Activated T-cell treated with anti-CD3 and anti-CD28 coated beads for 4 hours (primary cell): ENCODE data around the gene SMOC1.

Experiments used
- DNase-seq: peaks from one replicate; pipeline ENCODE4 v3.0.0-alpha.2; 2020

SMOC1 gene

GRCh38 chr14:69865701-69866365, 13.4 kb upstream of the SMOC1 start:
- no peak for DNase-seq

DNA sequence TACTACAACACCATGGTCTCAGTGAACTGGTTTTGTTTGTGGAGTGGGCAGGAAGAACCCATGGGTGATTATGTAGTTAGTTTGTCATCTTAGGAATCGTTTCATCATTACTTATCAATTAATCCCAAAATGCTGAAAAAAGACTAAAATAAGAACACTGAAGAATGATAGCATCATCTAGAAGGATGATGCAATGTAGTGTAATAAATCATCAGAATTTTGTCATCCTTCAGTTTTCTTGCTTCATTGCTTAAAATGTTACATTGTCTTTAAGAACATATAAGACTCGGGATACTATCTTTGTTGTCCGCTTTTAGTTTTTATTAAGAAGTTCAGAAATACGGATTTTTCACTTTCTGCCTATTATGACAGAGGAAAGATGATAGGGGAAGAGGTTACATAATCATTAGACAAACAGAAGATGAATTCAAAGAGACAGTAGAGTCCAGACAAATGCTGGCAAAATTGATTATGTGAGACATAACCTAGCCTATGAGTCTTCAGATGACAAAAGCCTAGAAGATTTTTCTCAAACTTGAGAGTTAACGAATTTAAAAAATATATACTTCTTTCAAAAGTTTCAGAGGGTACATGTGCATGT, 10.8 kb upstream of the SMOC1 start:
- DNase-seq = no peak

- no peak for DNase-seq
Measured at GRCh38 chr14:69870613-69871012, 8.6 kb upstream of the SMOC1 start.

DNA sequence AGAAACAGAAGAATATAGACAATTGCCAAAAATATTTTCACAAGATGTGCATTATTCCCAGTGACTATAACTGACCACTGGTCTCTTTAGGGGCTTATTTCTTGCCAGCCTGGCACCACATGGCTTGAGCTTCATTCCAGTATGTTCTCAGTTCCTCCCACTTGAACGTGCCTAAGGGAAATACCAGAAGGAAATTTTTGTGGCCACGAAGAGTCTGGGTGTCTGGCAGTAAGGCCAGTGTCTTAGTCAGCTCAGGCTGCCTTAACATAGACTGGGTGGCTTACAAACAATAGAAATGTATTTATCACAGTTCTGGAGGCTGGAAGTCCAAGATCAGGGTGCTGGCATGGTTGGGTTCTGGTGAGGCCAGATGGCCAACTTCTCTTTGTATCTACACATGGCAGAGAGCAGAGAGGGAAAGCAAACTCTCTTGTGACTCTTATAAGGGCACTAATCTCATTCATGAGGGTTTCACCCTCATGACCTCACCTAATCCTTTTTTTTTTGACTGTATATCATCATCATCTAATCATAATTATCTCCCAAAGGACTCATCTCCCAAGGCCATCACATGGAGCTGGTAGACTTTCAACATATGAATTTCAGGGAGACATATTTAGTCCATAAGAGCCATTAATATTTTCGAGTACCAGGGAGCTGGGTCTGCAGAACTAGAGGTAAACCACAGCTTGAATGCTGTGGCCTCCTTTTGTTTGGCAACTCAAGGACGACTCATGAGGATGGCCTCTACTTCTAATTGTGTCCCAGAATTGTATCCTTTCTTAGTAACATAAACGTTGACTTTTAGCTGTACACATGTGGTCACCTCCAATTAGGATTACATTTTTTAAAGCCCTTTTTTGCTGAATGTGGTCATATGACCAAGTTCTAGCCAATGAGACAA, 5.1 kb upstream of the SMOC1 start:
- no peak for DNase-seq

DNA sequence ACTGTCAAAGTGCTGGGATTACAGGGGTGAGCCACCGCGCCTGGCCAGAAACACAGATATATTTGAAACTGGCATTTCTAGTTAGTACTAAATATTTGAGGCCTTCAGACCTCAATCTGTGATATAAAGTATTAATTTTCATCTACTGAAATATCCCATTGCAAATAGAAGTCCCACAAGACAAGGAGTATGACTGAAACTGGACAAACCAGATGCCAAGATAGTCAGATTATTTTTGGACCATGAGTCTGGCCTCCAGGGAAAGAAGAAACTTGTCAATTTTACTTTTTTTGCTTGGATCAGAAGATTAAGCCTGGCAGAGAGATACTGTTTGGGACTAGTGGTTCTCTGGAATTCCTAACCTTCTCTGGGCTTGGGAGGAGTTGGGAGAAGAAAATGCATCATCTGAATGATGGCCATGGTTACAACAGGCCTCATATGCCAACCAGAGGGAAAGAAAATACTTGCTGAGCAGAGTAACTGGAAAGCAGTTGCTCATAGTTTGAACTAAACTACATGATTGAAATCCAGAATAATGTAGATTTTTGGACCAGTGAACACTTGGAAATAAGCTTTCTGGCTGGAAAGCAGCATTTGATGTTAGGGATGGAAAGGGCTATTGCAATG, 2.9 kb upstream of the SMOC1 start:
- DNase-seq = no peak

- no peak for DNase-seq
Measured at GRCh38 chr14:69876848-69877306, 2.3 kb upstream of the SMOC1 start.

- DNase-seq = no peak
Measured at GRCh38 chr14:69877492-69877891, 1.7 kb upstream of the SMOC1 start.

DNA sequence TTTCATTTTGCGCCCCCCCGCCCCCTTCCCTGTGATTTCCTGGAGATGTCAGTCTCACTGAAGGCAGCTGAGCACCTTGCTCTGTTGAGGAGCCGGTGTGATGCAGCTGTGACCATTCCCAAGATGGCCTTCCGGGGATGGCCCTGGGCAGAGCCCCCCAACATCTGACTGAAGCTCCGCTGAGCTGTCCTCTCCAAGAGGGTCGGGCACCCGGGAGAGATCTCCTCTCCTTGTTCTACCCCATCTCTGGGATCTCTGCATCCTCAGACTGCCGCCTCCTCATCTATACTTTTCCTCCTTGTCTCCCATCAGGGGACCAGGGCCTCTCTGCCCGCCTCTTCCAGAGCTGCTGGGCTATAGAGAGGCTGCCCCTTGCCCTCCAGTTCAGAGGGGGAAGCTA, 965 bp upstream of the SMOC1 start:
- no peak for DNase-seq

GRCh38 chr14:69880044-69880487, 850 bp downstream of the SMOC1 start:
- no peak for DNase-seq

DNA sequence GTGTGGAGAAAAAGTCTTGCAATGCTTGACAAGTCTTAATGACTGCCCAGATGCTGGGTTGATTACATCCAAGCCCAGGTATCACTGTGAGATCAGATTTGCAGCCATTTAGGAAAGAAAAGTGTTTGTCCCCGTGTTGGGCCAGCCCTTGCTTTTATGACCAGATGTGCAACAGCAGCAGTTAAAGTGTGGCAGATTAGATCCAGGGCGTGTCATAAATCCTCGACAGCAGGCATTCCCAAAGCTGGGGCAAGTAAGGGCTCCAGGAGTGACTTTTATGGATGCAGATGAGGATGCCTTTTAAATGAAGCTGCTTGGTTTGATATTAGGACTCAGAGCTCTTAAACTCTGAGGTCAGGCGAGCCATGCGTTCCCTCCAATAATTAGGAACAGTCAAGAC, 1.7 kb downstream of the SMOC1 start:
- DNase-seq = no peak

DNA sequence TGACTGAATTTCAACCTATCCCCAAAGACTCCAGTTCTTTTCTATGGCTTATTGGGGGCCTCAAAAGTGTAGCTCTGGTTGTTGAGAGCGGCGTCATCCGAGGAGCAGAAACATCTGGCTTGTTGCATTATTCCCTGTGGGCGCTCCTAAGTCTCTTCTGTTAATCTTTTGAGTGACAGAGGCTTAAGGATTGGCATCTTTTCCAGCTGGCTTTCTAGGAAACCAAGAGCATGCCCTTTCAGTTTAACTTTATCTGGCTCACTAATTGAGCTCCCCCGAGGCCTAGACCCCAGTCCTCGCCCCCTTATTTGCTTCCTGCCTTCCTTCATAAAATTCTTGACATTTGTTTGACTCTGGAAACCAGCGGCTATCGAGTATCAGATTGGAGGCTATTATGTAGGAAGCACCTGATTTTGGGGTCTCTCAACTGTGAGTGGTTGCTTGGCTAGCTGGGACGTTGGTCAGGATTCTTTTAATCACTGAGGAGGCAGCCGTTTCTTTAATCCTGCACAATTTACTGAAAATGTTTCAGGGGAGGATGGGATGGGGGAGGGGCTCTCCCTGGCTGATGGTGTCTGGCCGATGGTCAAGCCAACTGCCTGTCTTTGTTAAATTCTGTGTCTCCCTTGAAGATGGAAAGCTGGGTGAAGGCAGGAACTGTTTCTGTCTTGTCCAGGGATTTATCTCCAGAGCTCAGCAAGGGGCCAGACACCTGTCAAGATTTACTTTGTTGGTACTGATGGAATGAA, 3.1 kb downstream of the SMOC1 start:
- no peak for DNase-seq

DNA sequence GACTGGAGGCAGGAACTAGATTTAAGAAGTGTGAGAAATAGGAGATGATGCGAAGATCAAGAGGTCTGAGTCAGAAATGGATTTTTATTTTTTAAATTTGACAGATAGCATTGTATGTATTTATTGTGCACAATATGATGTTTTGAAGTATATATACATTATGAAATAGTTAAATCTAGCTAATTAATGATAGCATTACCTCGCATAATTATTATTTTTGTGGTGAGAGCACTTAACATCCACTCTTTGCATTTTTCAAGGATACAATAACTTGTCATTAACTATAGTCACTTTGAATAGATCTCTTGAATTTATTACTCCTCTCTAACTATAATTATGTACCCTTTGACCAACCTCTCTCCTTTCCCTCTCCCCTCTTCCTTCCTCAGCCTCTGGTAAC, 3.7 kb downstream of the SMOC1 start:
- no peak for DNase-seq

DNA sequence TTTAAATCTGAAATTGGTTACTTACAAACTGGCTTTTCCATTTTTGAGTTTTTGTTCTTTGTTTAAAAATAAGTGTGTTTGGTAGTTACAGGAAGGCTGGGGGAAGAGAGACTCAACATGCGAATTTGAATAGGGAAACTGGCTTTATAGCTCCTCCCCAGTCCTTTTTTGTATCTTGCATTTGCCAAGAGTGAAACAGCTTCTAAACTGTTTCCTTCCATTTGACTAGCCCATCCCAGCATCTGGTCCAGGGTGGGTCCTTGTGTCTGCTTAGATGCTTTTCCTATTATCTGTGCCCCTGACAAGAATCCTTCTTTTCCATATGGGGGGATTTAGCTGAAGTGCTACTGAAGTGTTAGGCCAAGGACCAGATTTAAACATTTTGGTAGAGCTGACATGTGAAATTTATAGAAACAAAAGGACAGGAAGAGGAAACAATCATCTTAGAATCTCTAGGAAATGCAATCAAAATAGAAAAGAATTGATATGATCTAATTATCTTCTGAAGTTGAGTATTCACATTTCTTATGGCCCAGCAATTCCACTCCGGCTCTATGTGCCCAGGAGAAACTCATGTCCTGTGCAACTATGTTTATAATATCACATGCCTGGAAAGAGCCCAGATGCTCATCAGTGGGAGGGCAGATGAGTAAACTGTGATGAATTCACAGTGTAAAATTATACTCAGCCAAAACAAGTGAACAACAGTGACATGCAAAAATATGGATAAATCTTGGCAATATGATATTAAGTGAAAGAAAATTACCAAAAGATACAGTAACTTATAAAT, 7.4 kb downstream of the SMOC1 start:
- DNase-seq = no peak

- no peak for DNase-seq
Measured at GRCh38 chr14:69887740-69888657, 8.8 kb downstream of the SMOC1 start.

DNA sequence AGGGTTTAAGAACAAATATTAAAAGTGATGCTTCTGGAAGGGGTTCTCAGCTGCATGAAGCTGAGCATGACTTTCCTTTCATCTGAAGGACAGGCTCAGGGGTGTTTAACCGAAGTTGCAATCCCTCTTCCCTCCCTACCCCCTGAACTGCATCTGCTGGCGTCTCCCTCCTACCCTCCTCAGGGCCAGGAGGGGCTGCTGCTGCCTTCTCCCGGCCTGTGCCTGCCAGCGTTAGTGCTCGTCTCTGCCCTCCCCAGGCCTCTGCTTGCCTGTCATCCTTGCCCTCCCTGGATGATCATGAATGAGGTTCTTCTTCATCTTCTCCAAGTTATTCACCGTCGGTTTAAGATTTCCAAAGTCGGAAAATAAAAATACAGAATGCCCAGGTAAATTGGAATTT, 12.2 kb downstream of the SMOC1 start:
- DNase-seq = no peak

GRCh38 chr14:69895109-69895508, 15.9 kb downstream of the SMOC1 start:
- DNase-seq = no peak

GRCh38 chr14:69896080-69896479, 16.9 kb downstream of the SMOC1 start:
- DNase-seq = no peak

DNA sequence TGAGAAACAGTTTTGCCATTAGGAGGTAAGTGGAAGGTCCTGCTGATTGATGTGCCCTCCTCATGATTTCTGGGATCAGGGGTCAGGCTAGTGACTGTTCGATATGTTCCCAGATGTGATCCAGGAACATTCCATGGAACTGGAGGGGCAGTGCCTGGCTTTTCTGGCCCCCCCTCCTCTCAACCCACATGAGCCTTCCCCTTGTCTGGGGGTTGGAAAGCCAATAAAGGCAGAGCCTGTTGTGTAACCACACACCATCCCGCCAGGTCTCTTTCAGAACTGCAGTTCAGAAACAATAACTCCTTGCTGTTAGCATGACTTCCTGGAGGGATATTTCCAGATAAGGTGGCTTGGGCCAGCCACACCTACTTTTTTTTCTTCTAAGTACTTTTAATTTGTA, 17.8 kb downstream of the SMOC1 start:
- no peak for DNase-seq

DNA sequence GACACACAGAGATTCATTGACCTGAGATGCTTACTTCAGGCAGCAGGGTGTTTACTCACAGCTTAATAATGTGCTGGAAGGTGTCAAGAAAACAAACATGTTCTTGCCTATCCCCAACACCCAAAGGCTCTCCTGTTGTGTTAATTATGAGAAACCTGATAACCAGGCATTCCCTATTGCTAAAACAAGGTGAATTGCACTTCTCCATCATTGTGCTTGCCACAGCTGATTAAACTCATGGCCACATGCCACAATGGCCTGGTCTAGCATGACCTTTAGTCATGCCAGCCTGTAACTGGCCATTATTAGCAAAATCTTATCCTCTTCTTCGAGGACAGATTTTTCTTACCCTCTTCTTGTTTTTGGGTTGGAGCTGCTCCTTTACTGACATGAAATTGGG, 21.4 kb downstream of the SMOC1 start:
- DNase-seq = no peak

DNA sequence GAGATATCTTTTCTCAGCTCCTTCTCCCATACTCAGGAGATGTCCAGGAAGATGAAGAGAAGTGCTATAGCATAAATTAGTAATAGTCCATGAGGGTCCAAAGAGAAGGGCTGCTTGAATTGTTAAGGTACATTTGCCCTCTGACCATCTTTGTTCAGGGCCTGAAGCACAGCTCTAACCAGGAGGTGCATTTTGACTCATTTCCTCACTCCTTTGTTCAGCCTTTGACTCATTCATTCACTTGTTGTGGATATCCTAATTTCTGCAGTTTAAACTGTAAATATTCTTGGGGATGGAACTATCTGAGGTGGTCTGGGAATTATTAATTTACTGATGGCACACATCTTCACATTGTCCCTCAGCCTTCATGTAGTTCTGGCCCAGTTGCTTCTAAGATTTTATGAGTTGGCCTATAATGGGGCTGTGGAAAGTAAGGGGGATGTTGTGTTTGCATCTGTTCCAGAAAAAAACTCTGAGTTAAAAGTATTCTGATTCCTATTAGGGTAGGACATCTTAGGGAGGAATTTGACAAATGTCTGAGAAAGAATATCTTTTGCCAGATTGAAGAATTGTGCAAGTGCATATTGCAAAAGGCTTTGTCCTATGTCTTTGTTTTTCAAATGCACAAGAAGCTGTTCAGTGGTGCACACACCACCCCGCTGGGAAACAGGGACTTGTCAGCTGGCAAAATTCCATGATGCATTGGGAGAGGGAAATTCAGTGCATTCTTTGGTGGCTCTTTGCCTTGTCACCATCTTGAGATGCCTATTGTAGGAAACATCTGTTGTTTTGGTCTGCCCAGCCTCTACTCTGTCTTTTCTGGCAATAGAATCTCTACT, 22.1 kb downstream of the SMOC1 start:
- no peak for DNase-seq
